Measurements from ENCODE around the gene LCE1D.

The LCE1D gene

GRCh38 chr1:152836870-152837269 lies 40.3 kb downstream of the LCE1D start:
- TF ChIP-seq CTCF (IDR thresholded peaks at IDR 0.05) = no peak
- H3K27ac ChIP-seq = no peak overlapping the region
- no peak overlapping the region for H3K4me3 ChIP-seq
- no peak for DNase-seq (ENCODE audit: low spot score)

- Histone ChIP-seq H3K27ac (no peak within 1 kb of the TSS), H3K4me3 (no peak within 1 kb of the TSS)
- DNase-seq (ENCODE audit: low spot score) = no peak
- TF ChIP-seq CTCF (IDR thresholded peaks at IDR 0.05) = no peak
Observed at GRCh38 chr1:152842556-152842955, 46.0 kb downstream of the LCE1D start, which contains the start of gene LCE6A. LCE6A (plus strand) TSS chr1:152842856; CDS start chr1:152843521, 665 bp downstream.

Measured in coronary artery (tissue), 2 donors.